Right lobe of liver (tissue), 4 donors: ENCODE data around the gene GALNT17.

Source experiments
- CTCF ChIP-seq, 4 donors: fragments of 200-600 bp in 3 of 4; fragments of 450-650 bp in 1 of 4; IDR thresholded peaks; one replicate each; pipeline versions ENCODE4 v1.5.1 to v1.8.0; 2016 to 2022; ENCODE audit warnings: antibody characterized with exemption in 4 of 4, mild to moderate bottlenecking in 2 of 4
- POLR2A ChIP-seq: fragments of 450-650 bp; IDR thresholded peaks from one replicate; pipeline ENCODE4 v1.6.1; 2017; ENCODE audit warnings: antibody characterized with exemption, mild to moderate bottlenecking
- donor health status: DM: no; HTN: no; CAD: no.
- donor health status: DM: no; HTN: no; CAD: no.
- donor health status: DM: no; HTN: yes; CAD: no.

- TF ChIP-seq CTCF (IDR thresholded peaks at IDR 0.05) (no peak), POLR2A (no peak)
These were observed 327.2 kb downstream of the GALNT17 start for GRCh38 chr7:71459132-71459531.
